ENCODE data around the gene HIPK2. TPM values are rescaled to one million over a fixed set of nuclear protein-coding genes. Genes with fewer than 3 reads are reported as not detected.

The HIPK2 gene
- total and polyA plus RNA-seq, 2 donors (not counting 3 experiments of a cell fraction or from before 2014, with no cell fraction given): 9.0 to 43.8 TPM

GRCh38 chr7:139640681-139641080 is 137.1 kb downstream of the HIPK2 start:
- Histone ChIP-seq H3K36me3 (ENCODE audit: control insufficient read depth in 2 of 2, extremely low read depth in 1 of 2, insufficient read depth in 2 of 2, low read length in 2 of 2) (peaks cover 0 to 2% of the 10 kb centered on the region in 2 experiments), H3K27me3 (ENCODE audit: control insufficient read depth in 2 of 2, insufficient read depth in 2 of 2, low read length in 2 of 2) (no peaks in the 10 kb centered on the region), H4K20me1 (replicated peaks; ENCODE audit: control insufficient read depth, extremely low read depth, insufficient read depth, low read length) (no peaks in the 10 kb centered on the region), H3K27ac (ENCODE audit: insufficient read depth, low read depth, low read length) (no peak overlapping the region), H3K4me3 (replicated peaks in 1 of 3; ENCODE audit: insufficient read depth in 1 of 3, low read depth in 1 of 3, low read length in 3 of 3) (no peak overlapping the region), H3K9me3 (replicated peaks; ENCODE audit: control insufficient read depth, insufficient read depth, low read length) (no peaks in the 10 kb centered on the region), H3K4me2 (ENCODE audit: insufficient read depth, low read length) (no peak overlapping the region), H3K9ac (replicated peaks; ENCODE audit: extremely low read depth, insufficient read depth, low read length) (no peak overlapping the region), H3K9me1 (replicated peaks; ENCODE audit: control insufficient read depth, extremely low read depth, insufficient read depth, low read length) (no peaks in the 10 kb centered on the region), H3K4me1 (ENCODE audit: control insufficient read depth, extremely low read depth, insufficient read depth, low read length) (no peaks in the 10 kb centered on the region), H2AFZ (ENCODE audit: low read depth, low read length) (no peak overlapping the region), H3K79me2 (ENCODE audit: control insufficient read depth, insufficient read depth, low read length) (peaks cover 51% of the 10 kb centered on the region)
- ChIA-PET POLR2A (no interaction called here), CTCF (interaction anchor here (0.9 kb wide), 1 partner anchor 362 kb away, joined by 3 read pairs; no protein-coding TSS in a partner anchor)
- DNase-seq (ENCODE audit: low read depth, low spot score): no peak
- TF ChIP-seq FOS (IDR thresholded peaks at IDR 0.05; ENCODE audit: borderline replicate concordance, insufficient read depth, low read length): no peak
- no peak for TF ChIP-seq EZH2 (IDR thresholded peaks at IDR 0.05; ENCODE audit: borderline replicate concordance, low read depth, low read length, severe bottlenecking)
- no peak for TF ChIP-seq GATA2 (IDR thresholded peaks at IDR 0.05; ENCODE audit: insufficient read depth, insufficient read length, low read depth, low read length)
- TF ChIP-seq MYC (IDR thresholded peaks at IDR 0.05; ENCODE audit: low read depth, low read length): no peak
- TF ChIP-seq, protein P1, sequence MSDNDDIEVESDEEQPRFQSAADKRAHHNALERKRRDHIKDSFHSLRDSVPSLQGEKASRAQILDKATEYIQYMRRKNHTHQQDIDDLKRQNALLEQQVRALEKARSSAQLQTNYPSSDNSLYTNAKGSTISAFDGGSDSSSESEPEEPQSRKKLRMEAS (IDR thresholded peaks at IDR 0.05; ENCODE audit: insufficient read depth, insufficient read length): no peak
- TF ChIP-seq JUN (IDR thresholded peaks at IDR 0.05; ENCODE audit: borderline replicate concordance, insufficient read depth, insufficient read length, low read depth): no peak
- TF ChIP-seq POLR2A (IDR thresholded peaks at IDR 0.05; ENCODE audit: low read depth, low read length): no peak
- TF ChIP-seq CTCF (IDR thresholded peaks at IDR 0.05; ENCODE audit: extremely low read depth in 1 of 2, insufficient read depth in 1 of 2, low read depth in 1 of 2, low read length in 2 of 2): no peak
- TF ChIP-seq POLR2AphosphoS5 (IDR thresholded peaks at IDR 0.05; ENCODE audit: insufficient read depth, low read depth, low read length): no peak
- dilution Hi-C loops (cut with MboI; ENCODE audit: extremely low pct_ligation_motif_present, low sequenced_read_pairs): no loop called here
- intact Hi-C loops (cut with micrococcal nuclease): no loop called here
- no TSS peak for BruUV-seq (replicated peaks)
- FAIRE-seq: no peak

Measured in endothelial cell of umbilical vein (primary cell).